Neural cell (in vitro differentiated cells): ENCODE results near the gene HSD3B7.

ENCODE experiments used
- CTCF ChIP-seq: fragments of 450-650 bp; IDR thresholded peaks from 2 replicates; pipeline ENCODE4 v1.5.1; 2014; ENCODE audit warnings: antibody characterized with exemption, mild to moderate bottlenecking, moderate library complexity; ENCODE audit not compliant: poor library complexity, severe bottlenecking
- EP300 ChIP-seq: fragments of 450-650 bp; conservative IDR thresholded peaks from 2 replicates; pipeline ENCODE4 v1.6.1; 2014; ENCODE audit warnings: antibody characterized with exemption, mild to moderate bottlenecking, moderate library complexity; ENCODE audit not compliant: poor library complexity, severe bottlenecking
- EZH2 ChIP-seq: fragments of 200-600, 300-800 bp; shearing (Covaris generic), sonication (generic); IDR thresholded peaks from 2 replicates; pipeline ENCODE4 v1.6.1; 2014; ENCODE audit warnings: antibody characterized with exemption, low read length, borderline replicate concordance, mild to moderate bottlenecking; ENCODE audit not compliant: insufficient read depth, poor library complexity, severe bottlenecking
- POLR2AphosphoS5 ChIP-seq: IDR thresholded peaks from 2 replicates; pipeline ENCODE4 v1.6.1; 2012
- TAF1 ChIP-seq: IDR thresholded peaks from 2 replicates; pipeline ENCODE4 v1.6.1; 2012; ENCODE audit warnings: low read depth

GRCh38 chr16:31008551-31008950 lies 23.5 kb downstream of the HSD3B7 start:
- TF ChIP-seq EP300: no peak
- no peak for TF ChIP-seq CTCF
- TF ChIP-seq EZH2: no peak
- no peak for TF ChIP-seq POLR2AphosphoS5
- no peak for TF ChIP-seq TAF1
